HG03520 (cell line): Measurements from ENCODE around the gene MAPK4.

Source experiments
- ATAC-seq: cut with Tn5 transposase; IDR thresholded peaks from one replicate; pipeline ENCODE4 v1.9.1; 2021; ENCODE audit warnings: mild to moderate bottlenecking, moderate library complexity; ENCODE audit not compliant: unreplicated experiment

MAPK4 gene

GRCh38 chr18:50717563-50717962 lies 157.7 kb downstream of the MAPK4 start:
- no peak for ATAC-seq

- no peak for ATAC-seq
Measured at GRCh38 chr18:50719471-50720324, 159.8 kb downstream of the MAPK4 start.

- no peak for ATAC-seq
Measured at GRCh38 chr18:50720325-50720674, 160.4 kb downstream of the MAPK4 start.

GRCh38 chr18:50721006-50721405 lies 161.1 kb downstream of the MAPK4 start:
- ATAC-seq: no peak

GRCh38 chr18:50721451-50722120 lies 161.7 kb downstream of the MAPK4 start:
- no peak for ATAC-seq

GRCh38 chr18:50722311-50722710 lies 162.4 kb downstream of the MAPK4 start:
- ATAC-seq: no peak

- no peak for ATAC-seq
Measured at GRCh38 chr18:50724751-50725151, 164.9 kb downstream of the MAPK4 start.

GRCh38 chr18:50726960-50727589 lies 167.2 kb downstream of the MAPK4 start:
- ATAC-seq: peak; percentile 82

GRCh38 chr18:50727721-50728471 lies 168.0 kb downstream of the MAPK4 start:
- no peak for ATAC-seq

GRCh38 chr18:50729376-50729775 lies 169.5 kb downstream of the MAPK4 start:
- no peak for ATAC-seq

- ATAC-seq: no peak
Measured at GRCh38 chr18:50729986-50730385, 170.1 kb downstream of the MAPK4 start.

GRCh38 chr18:50734342-50734741 lies 174.5 kb downstream of the MAPK4 start:
- ATAC-seq: no peak

GRCh38 chr18:50734886-50735285 lies 175.0 kb downstream of the MAPK4 start:
- ATAC-seq: no peak

- no peak for ATAC-seq
Measured at GRCh38 chr18:50737127-50737526, 177.2 kb downstream of the MAPK4 start.

- ATAC-seq: no peak
Measured at GRCh38 chr18:50738098-50738757, 178.3 kb downstream of the MAPK4 start.

GRCh38 chr18:50742952-50743351 lies 183.1 kb downstream of the MAPK4 start:
- no peak for ATAC-seq

GRCh38 chr18:50744253-50744652 lies 184.4 kb downstream of the MAPK4 start:
- no peak for ATAC-seq

- ATAC-seq: no peak
Measured at GRCh38 chr18:50745945-50746344, 186.1 kb downstream of the MAPK4 start.

- no peak for ATAC-seq
Measured at GRCh38 chr18:50747849-50748242, 188.0 kb downstream of the MAPK4 start.
